ENCODE data around the gene COASY.
A peak's percentile ranks its signal among the peaks of the same experiment; 100 is the strongest.

COASY gene

GRCh38 chr17:42573095-42573494 lies 11.1 kb downstream of the COASY start:
- peaks cover 30% of the 10 kb centered on the region for H3F3A ChIP-seq (ENCODE audit: insufficient read depth)
- H3K27me3 ChIP-seq (ENCODE audit: low read length): no peaks in the 10 kb centered on the region
- H3K27ac ChIP-seq (ENCODE audit: low read depth, low read length): no peak overlapping the region
- H4K20me1 ChIP-seq (ENCODE audit: low read depth, low read length): no peaks in the 10 kb centered on the region
- no peak overlapping the region for H3K9ac ChIP-seq (ENCODE audit: low read length)
- H3K36me3 ChIP-seq (ENCODE audit: low read length): peaks cover 17% of the 10 kb centered on the region; the same call in 1 of the 2 replicates
- H3K4me2 ChIP-seq (ENCODE audit: low read depth, low read length, poor library complexity, severe bottlenecking): no peak overlapping the region
- TF ChIP-seq CTCF (IDR thresholded peaks at IDR 0.05; ENCODE audit: insufficient read depth, low read length, poor library complexity, severe bottlenecking): no peak
- TF ChIP-seq EZH2phosphoT487 (conservative IDR thresholded peaks at IDR 0.05; ENCODE audit: low read length): no peak
- no peaks in the 10 kb centered on the region for H3K9me3 ChIP-seq (ENCODE audit: insufficient read depth, low read length)
- H3K9me2 ChIP-seq (replicated peaks; ENCODE audit: insufficient read depth, low read length): no peaks in the 10 kb centered on the region
- peaks cover 12% of the 10 kb centered on the region; the same call in 1 of the 2 replicates for H3K79me2 ChIP-seq (ENCODE audit: insufficient read depth, low read length)
- no peak overlapping the region for H2AFZ ChIP-seq (ENCODE audit: low read depth, low read length, severe bottlenecking)
- H3K4me3 ChIP-seq (ENCODE audit: insufficient read depth, low read length, poor library complexity, severe bottlenecking): no peak overlapping the region

GRCh38 chr17:42574463-42574862 lies 12.5 kb downstream of the COASY start:
- no peak overlapping the region for H3K4me3 ChIP-seq (ENCODE audit: insufficient read depth, low read length, poor library complexity, severe bottlenecking)
- no peaks in the 10 kb centered on the region for H3K27me3 ChIP-seq (ENCODE audit: low read length)
- TF ChIP-seq EZH2phosphoT487 (conservative IDR thresholded peaks at IDR 0.05; ENCODE audit: low read length) (no peak), CTCF (IDR thresholded peaks at IDR 0.05; ENCODE audit: insufficient read depth, low read length, poor library complexity, severe bottlenecking) (no peak)
- H3K9ac ChIP-seq (ENCODE audit: low read length): no peak overlapping the region
- H2AFZ ChIP-seq (ENCODE audit: low read depth, low read length, severe bottlenecking): no peak overlapping the region
- no peak overlapping the region for H3K4me2 ChIP-seq (ENCODE audit: low read depth, low read length, poor library complexity, severe bottlenecking)
- no peaks in the 10 kb centered on the region for H3K9me2 ChIP-seq (replicated peaks; ENCODE audit: insufficient read depth, low read length)
- H3K27ac ChIP-seq (ENCODE audit: low read depth, low read length): no peak overlapping the region
- H3K36me3 ChIP-seq (ENCODE audit: low read length): peaks cover 17% of the 10 kb centered on the region; the same call in 1 of the 2 replicates
- H3K79me2 ChIP-seq (ENCODE audit: insufficient read depth, low read length): peaks cover 7% of the 10 kb centered on the region; the same call in 1 of the 2 replicates
- H3F3A ChIP-seq (ENCODE audit: insufficient read depth): peaks cover 42% of the 10 kb centered on the region
- H4K20me1 ChIP-seq (ENCODE audit: low read depth, low read length): no peaks in the 10 kb centered on the region
- H3K9me3 ChIP-seq (ENCODE audit: insufficient read depth, low read length): no peaks in the 10 kb centered on the region

- Histone ChIP-seq H3K36me3 (ENCODE audit: low read length) (peaks cover 9% of the 10 kb centered on the region; the same call in 1 of the 2 replicates), H2AFZ (ENCODE audit: low read depth, low read length, severe bottlenecking) (peak overlapping the region; percentile 5), H3K9ac (ENCODE audit: low read length) (peak overlapping the region; percentile 76), H3K4me3 (ENCODE audit: insufficient read depth, low read length, poor library complexity, severe bottlenecking) (peak overlapping the region; percentile 71), H4K20me1 (ENCODE audit: low read depth, low read length) (no peaks in the 10 kb centered on the region), H3K9me2 (replicated peaks; ENCODE audit: insufficient read depth, low read length) (no peaks in the 10 kb centered on the region), H3K4me2 (ENCODE audit: low read depth, low read length, poor library complexity, severe bottlenecking) (peak overlapping the region; percentile 63), H3K9me3 (ENCODE audit: insufficient read depth, low read length) (no peaks in the 10 kb centered on the region), H3K79me2 (ENCODE audit: insufficient read depth, low read length) (peaks cover 7% of the 10 kb centered on the region; the same call in 1 of the 2 replicates), H3K27me3 (ENCODE audit: low read length) (no peaks in the 10 kb centered on the region), H3K27ac (ENCODE audit: low read depth, low read length) (peak overlapping the region; percentile 92), H3F3A (ENCODE audit: insufficient read depth) (peaks cover 46% of the 10 kb centered on the region)
- TF ChIP-seq EZH2phosphoT487 (conservative IDR thresholded peaks at IDR 0.05; ENCODE audit: low read length): no peak
- no peak for TF ChIP-seq CTCF (IDR thresholded peaks at IDR 0.05; ENCODE audit: insufficient read depth, low read length, poor library complexity, severe bottlenecking)
Measured at GRCh38 chr17:42577140-42577531, 15.2 kb downstream of the COASY start.
